GM12865 (cell line): ENCODE data around the gene MSH6.

Experiments
- DNase-seq: peaks from one replicate; pipeline ENCODE4 v3.0.0; 2010; ENCODE audit warnings: low read depth
- H3K4me3 ChIP-seq: 2 replicates; pipeline ENCODE4 v1.5.1; 2011; ENCODE audit warnings: mild to moderate bottlenecking, low read depth, low read length, control low read depth
- CTCF ChIP-seq: IDR thresholded peaks from 2 replicates; pipeline ENCODE4 v1.5.1; 2011; ENCODE audit warnings: low read length, control low read depth, low read depth, inconsistent platforms; ENCODE audit not compliant: insufficient read depth; ENCODE audit errors: missing control alignments

MSH6 gene

GRCh38 chr2:47783486-47784351 lies 774 bp downstream of the MSH6 start:
- peak overlapping the region; percentile 94 for H3K4me3 ChIP-seq
- peak; percentile 82 for DNase-seq
- no peak for TF ChIP-seq CTCF

GRCh38 chr2:47784352-47784851 lies 1.5 kb downstream of the MSH6 start:
- no peak for DNase-seq
- H3K4me3 ChIP-seq = peak overlapping the region; percentile 94
- TF ChIP-seq CTCF = no peak

GRCh38 chr2:47785986-47786385 lies 3.0 kb downstream of the MSH6 start:
- peak overlapping the region; percentile 33 for H3K4me3 ChIP-seq
- no peak for DNase-seq
- TF ChIP-seq CTCF = no peak

- no peak overlapping the region for H3K4me3 ChIP-seq
- no peak for TF ChIP-seq CTCF
These were observed 13.2 kb downstream of the MSH6 start for GRCh38 chr2:47796090-47796697.

GRCh38 chr2:47798631-47799030 lies 15.7 kb downstream of the MSH6 start:
- no peak for DNase-seq
- TF ChIP-seq CTCF = no peak
- H3K4me3 ChIP-seq = no peak overlapping the region

More at GRCh38 chr2:47796090-47796697, 13.2 kb downstream of the MSH6 start:
- DNase-seq = no peak

GRCh38 chr2:47799031-47799609 lies 16.2 kb downstream of the MSH6 start:
- TF ChIP-seq CTCF = no peak
- no peak for DNase-seq
- H3K4me3 ChIP-seq = no peak overlapping the region
